ENCODE measurements around the gene MARK4.
"Not testable (repeated sequence)": the region's sequence is repeated elsewhere in the genome, so short reads cannot be mapped to it uniquely, and the experiment has no call there.

MARK4 gene

GRCh38 chr19:45306040-45306439, 55.0 kb downstream of the MARK4 start:
- DNase-seq: no peak

- peak; percentile 22 for DNase-seq
Measured at GRCh38 chr19:45306518-45307027, 55.5 kb downstream of the MARK4 start.

DNA sequence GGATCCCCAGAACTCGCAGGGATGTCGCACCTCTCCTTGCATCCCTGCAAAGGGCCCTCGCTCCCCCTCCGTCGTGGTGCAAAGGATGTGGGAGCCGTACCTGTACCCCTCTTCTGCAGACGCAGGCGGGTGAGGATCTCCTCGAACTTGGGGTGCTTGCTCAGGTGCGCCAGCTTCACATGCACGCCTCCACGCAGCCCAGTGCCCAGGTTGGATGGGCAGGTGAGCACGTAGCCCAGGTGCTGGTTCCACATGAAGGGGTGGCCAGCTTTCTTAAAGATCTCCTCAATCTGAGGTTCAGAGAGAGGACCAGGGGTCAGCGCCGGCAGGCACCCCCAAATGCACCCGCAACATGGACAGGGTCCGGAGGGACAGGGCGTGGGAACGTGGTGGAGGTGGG, 56.3 kb downstream of the MARK4 start:
- no peak for DNase-seq

GRCh38 chr19:45309322-45309721, 58.3 kb downstream of the MARK4 start:
- not testable (repeated sequence) for DNase-seq

- no peak for DNase-seq
Measured at GRCh38 chr19:45311621-45312020, 60.5 kb downstream of the MARK4 start.

DNA sequence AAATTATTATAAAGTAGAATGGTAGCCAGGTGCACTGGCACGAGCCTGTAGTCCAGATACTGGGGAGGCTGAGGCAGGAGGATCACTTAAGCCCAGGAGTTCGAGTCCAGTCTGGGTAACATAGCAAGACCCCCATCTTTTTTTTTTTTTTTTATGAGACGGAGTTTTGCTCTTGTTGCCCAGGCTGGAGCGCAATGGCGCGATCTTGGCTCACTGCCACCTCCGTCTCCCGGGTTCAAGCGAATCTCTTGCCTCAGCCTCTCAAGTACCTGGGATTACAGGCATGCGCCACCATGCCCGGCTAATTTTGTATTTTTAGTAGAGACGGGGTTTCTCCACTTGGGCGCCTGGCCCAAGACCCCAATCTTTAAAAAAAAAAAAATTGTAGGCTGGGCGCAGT, 61.2 kb downstream of the MARK4 start:
- DNase-seq: not testable (repeated sequence)

DNA sequence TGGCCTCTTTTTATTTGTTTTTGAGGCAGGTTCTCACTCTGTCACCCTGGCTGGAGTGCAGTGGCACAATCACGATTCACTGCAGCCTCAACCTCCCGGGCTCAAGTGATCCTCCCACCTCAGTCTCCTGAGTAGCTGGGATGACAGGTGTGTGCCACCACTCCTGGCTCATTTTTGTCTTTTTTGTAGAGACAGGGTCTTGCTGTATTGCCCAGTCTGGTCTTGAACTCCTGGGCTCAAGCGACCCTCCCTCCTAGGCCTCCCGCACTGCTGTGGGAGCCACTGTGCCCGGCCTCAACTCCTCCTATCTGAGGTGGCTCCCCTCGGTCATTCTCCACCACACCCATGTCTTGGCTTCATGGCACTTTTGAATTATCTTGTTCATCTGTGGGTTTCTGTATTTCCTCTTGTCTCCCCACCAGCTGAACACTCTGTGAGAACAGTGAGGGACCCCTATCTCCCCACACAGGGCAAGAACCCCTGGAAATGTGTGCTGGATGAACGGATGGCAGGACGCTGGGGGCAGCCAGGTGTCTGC, 63.7 kb downstream of the MARK4 start:
- no peak for DNase-seq

DNA sequence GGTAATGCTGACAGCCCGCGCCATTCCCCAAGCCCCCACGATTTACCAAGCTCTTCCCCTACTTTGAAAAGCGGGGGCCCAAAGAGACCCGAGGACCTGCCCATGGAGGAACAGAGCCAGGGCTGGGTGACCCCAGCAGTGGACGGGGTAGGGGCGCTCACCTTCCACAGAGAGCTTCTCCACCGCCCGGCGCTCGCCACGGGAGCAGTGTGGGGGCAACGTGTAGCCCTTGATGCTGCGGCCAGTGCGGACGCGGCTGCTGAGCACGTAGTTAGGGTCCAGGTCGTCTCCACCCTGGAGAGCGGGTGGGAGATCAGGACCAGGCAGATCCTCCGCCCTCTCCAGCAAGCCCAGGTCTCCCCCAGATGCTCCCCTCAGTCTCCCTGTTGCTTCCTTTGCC, 64.2 kb downstream of the MARK4 start:
- no peak for DNase-seq

DNA sequence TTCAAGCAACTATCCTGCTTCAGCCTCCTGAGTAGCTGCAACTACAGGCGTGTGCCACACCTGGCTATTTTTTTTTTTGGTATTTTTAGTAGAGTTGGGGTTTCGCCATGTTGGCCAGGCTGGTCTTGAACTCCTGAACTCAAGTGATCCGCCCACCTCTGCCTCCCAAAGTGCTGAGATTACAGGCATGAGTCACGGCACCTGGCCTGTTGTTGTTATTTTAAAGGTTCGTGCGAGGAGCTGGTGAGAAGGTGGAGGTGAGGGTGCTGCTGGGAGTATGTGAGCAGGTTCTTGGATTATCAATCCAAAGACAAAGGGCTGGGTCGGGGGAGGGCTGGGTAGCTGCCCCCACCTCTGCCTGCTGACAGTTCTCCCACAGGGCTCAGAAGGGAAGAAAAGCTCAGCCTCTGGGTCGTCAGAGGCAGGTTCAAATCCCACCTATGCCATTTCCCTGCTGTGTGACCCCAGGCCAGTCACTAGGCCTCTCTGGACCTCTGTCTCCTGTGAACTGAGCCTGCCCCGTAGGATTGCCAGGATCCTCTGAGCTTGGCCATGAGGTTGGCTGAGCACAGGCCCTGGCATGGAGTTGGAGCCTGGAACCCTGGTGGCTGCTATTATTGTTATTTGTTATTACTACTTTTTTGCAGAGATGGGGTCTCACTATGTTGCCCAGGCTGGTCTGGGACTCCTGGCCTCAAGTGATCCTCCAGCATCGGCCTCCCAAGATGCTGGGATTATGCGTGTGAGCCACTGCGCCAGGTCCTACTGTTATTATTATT, 70.1 kb downstream of the MARK4 start:
- no peak for DNase-seq

- DNase-seq: no peak
Measured at GRCh38 chr19:45321848-45322247, 70.8 kb downstream of the MARK4 start.

GRCh38 chr19:45322311-45322710, 71.2 kb downstream of the MARK4 start:
- DNase-seq: peak; percentile 51

DNA sequence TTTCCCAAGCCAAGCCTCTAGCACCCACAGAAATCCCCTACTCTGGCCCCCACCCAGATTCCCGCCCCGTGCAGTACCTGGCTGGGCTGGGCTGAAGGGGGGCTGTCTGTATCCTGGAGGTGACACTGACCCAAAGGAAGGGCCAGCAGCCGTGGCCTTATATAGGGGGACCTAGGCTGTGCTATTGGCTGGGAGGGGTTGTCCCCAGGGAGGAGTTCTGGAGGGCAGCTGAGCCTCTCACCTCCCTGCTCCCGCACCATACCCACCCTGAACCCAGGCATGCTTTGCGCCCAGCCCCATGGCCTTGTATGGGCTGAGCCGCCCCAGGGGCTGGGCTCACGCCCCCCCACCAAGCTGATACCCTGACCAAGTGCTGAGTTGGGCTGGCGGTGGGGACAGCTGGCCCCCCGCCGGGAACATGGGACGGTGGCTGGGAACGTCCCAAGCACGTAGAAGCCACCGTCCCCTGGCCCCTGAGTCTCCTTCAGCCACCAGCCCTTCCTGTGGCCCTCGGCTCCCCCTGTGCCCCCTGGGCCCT, 71.7 kb downstream of the MARK4 start, which contains the start of gene CKM:
Gene CKM (minus strand): TSS at position 132 of the 538 bp plus-strand sequence. CDS start 3,162 bp downstream, outside the sequence.
- no peak for DNase-seq

DNA sequence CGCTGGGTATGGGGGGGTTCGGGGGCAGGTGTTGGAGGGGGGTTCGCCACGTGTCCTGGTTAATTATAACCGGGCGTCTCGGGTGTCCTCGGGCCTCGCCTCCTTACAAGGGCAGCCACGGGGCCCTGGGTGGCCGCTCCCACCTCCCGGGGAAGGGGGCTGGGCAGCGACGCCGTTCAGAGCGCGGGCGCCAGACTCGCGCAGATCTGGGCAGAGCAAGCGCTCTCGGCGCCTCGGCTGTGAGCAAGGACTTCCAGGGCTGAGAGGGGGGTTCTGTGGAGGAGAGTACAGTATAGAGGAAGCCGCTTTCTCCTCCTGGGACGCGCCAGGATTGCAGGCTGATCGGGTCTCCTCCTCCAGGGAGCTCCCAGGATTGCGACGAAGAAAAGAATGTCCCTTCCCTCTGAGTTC, 72.6 kb downstream of the MARK4 start:
- peak; percentile 54 for DNase-seq

- no peak for DNase-seq
Measured at GRCh38 chr19:45324349-45324907, 73.4 kb downstream of the MARK4 start.

- DNase-seq: no peak
Measured at GRCh38 chr19:45327404-45328143, 76.5 kb downstream of the MARK4 start.

DNA sequence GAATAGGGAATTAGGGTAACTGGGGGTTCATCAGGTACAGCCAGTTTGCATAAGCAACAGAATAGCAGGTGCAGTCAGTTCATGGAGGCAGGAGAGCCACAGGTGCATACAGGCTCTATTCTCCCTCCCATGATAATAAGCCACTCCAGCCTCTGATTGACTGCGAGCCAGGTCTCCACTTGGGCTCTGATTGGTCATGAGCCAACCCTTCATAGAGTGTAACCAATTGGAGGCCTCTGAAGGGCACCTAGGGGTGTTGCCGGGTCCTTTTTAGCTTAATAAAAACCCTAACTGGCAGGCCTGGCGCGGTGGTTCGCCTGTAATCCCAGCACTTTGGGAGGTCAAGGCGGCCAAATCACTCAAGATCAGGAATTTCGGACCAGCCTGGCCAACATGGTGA, 80.3 kb downstream of the MARK4 start:
- DNase-seq: no peak

GRCh38 chr19:45333609-45334303, 82.7 kb downstream of the MARK4 start:
- DNase-seq: no peak

DNA sequence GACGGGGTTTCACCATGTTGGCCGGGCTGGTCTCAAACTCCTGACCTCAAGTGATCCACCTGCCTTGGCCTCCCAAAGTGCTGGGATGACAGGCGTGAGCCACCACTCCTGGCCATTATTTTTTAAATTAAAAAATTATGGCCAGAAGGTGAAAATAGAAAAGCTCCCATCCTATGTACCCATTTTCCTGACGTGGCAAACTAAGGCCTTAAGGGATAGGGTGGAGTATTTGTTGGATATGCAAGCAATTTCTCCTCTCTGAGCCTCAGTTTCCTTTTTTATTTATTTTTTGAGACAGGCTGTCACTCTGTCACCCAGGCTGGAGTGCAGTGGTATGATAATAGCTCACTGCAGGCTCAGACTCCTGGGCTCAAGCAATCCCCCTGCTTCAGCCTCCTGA, 83.8 kb downstream of the MARK4 start:
- not testable (repeated sequence) for DNase-seq

- DNase-seq: no peak
Measured at GRCh38 chr19:45336696-45337251, 85.7 kb downstream of the MARK4 start.

GRCh38 chr19:45339629-45340028, 88.6 kb downstream of the MARK4 start:
- DNase-seq: no peak

DNA sequence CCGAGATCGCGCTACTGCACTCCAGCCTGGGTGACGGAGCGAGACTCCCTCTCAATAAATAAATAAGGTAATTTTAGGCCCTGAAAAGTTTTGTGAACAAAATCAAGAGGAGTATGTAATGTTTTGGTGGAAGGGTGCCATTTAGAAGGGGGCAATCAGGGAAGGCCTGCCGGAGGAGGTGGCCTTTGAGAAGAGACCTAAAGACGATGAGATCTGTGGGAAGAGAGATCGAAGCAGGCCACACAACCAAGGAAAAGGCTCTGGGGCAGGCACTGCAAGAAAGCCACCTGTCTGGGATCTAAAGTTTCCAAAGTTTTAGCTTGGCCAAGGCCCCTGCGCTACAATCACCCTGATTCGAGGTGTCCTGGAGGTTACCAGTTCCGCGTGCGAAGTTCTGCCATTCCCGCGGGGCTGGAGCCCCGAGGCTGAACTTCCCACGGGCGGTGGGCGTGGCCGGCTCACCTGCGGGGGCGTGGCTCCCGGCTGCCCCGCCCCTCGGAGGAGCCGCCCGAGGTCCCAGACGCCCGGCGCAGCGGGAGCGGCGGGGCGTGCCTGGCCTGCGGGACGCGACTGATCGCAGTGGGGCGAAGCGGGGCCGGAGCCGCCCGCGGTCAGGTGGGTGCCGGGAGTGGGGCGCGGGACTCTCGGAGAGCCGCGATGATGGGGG, 89.3 kb downstream of the MARK4 start, which contains the start of gene KLC3:
Gene KLC3 (plus strand): TSS at position 519 of the 667 bp plus-strand sequence. CDS start 4,792 bp downstream, outside the sequence.
- DNase-seq: peak; percentile 63

Data from right kidney (tissue), 1 donor.